Measurements from ENCODE around the gene PHC2. TPM values are rescaled to one million over a fixed set of nuclear protein-coding genes. Genes with fewer than 3 reads are reported as not detected.

The PHC2 gene
- polyA plus RNA-seq, 1 donor (not counting 4 experiments of a cell fraction or from before 2014, with no cell fraction given): 51.7 TPM

GRCh38 chr1:33341190-33341589, 89.7 kb downstream of the PHC2 start:
- Histone ChIP-seq H3K27me3 (ENCODE audit: control insufficient read depth, extremely low read depth, insufficient read depth, low read length) (no peaks in the 10 kb centered on the region), H3K4me3 (ENCODE audit: control insufficient read depth in 2 of 3, extremely low read depth in 1 of 3, insufficient read depth in 2 of 3, low read depth in 1 of 3, low read length in 3 of 3) (no peak overlapping the region), H3K9ac (ENCODE audit: control insufficient read depth, extremely low read depth, insufficient read depth, low read length) (no peak overlapping the region), H3K4me2 (ENCODE audit: control insufficient read depth, extremely low read depth, insufficient read depth, low read depth, low read length) (no peak overlapping the region), H3K27ac (ENCODE audit: control insufficient read depth, insufficient read depth, low read length) (peak overlapping the region; percentile 7), H3K9me1 (ENCODE audit: control insufficient read depth, extremely low read depth, insufficient read depth, low read length) (peaks cover 10% of the 10 kb centered on the region), H2AFZ (ENCODE audit: control insufficient read depth, low read length) (no peak overlapping the region), H3K9me3 (ENCODE audit: control insufficient read depth, low read depth, low read length) (no peaks in the 10 kb centered on the region), H3K79me2 (ENCODE audit: control insufficient read depth, insufficient read depth, low read length) (peaks cover 97% of the 10 kb centered on the region), H4K20me1 (ENCODE audit: control insufficient read depth, extremely low read depth, insufficient read depth, low read length) (peaks cover 57% of the 10 kb centered on the region), H3K36me3 (ENCODE audit: control insufficient read depth in 2 of 2, extremely low read depth in 1 of 2, insufficient read depth in 2 of 2, low read length in 2 of 2) (peaks cover 15 to 40% of the 10 kb centered on the region in 2 experiments), H3K4me1 (ENCODE audit: control insufficient read depth, extremely low read depth, insufficient read depth, low read length) (peaks cover 82% of the 10 kb centered on the region)
- no peak for FAIRE-seq
- no peak for TF ChIP-seq EZH2 (IDR thresholded peaks at IDR 0.05; ENCODE audit: low read length)
- no peak for TF ChIP-seq CTCF (optimal IDR thresholded peaks at IDR 0.05 in 1 of 3, IDR thresholded peaks at IDR 0.05 in 1 of 3, conservative IDR thresholded peaks at IDR 0.05 in 1 of 3; ENCODE audit: extremely low read depth in 1 of 3, insufficient read depth in 2 of 3, low read length in 3 of 3)
- dilution Hi-C loops (cut with MboI; ENCODE audit: extremely low pct_ligation_motif_present, low sequenced_read_pairs): no loop called here
- no peak for DNase-seq (ENCODE audit: low read depth, low spot score)

GRCh38 chr1:33339413-33339812, 91.5 kb downstream of the PHC2 start:
- Histone ChIP-seq H3K79me2 (ENCODE audit: control insufficient read depth, insufficient read depth, low read length) (peaks cover 97% of the 10 kb centered on the region), H3K36me3 (ENCODE audit: control insufficient read depth in 2 of 2, extremely low read depth in 1 of 2, insufficient read depth in 2 of 2, low read length in 2 of 2) (peaks cover 16 to 33% of the 10 kb centered on the region in 2 experiments), H3K9me1 (ENCODE audit: control insufficient read depth, extremely low read depth, insufficient read depth, low read length) (peaks cover 10% of the 10 kb centered on the region), H3K4me1 (ENCODE audit: control insufficient read depth, extremely low read depth, insufficient read depth, low read length) (peaks cover 64% of the 10 kb centered on the region), H3K9ac (ENCODE audit: control insufficient read depth, extremely low read depth, insufficient read depth, low read length) (no peak overlapping the region), H2AFZ (ENCODE audit: control insufficient read depth, low read length) (no peak overlapping the region), H3K27ac (ENCODE audit: control insufficient read depth, insufficient read depth, low read length) (peak overlapping the region; percentile 41), H3K9me3 (ENCODE audit: control insufficient read depth, low read depth, low read length) (no peaks in the 10 kb centered on the region), H4K20me1 (ENCODE audit: control insufficient read depth, extremely low read depth, insufficient read depth, low read length) (peaks cover 64% of the 10 kb centered on the region), H3K4me2 (ENCODE audit: control insufficient read depth, extremely low read depth, insufficient read depth, low read depth, low read length) (peak overlapping the region; percentile 55), H3K4me3 (ENCODE audit: control insufficient read depth in 2 of 3, extremely low read depth in 1 of 3, insufficient read depth in 2 of 3, low read depth in 1 of 3, low read length in 3 of 3) (peak overlapping the region in 1 of 3 experiments; percentile 9), H3K27me3 (ENCODE audit: control insufficient read depth, extremely low read depth, insufficient read depth, low read length) (no peaks in the 10 kb centered on the region)
- dilution Hi-C loops (cut with MboI; ENCODE audit: extremely low pct_ligation_motif_present, low sequenced_read_pairs): no loop called here
- TF ChIP-seq EZH2 (IDR thresholded peaks at IDR 0.05; ENCODE audit: low read length): no peak
- peak in 1 of 3 experiments; percentile 34 for TF ChIP-seq CTCF (optimal IDR thresholded peaks at IDR 0.05 in 1 of 3, IDR thresholded peaks at IDR 0.05 in 1 of 3, conservative IDR thresholded peaks at IDR 0.05 in 1 of 3; ENCODE audit: extremely low read depth in 1 of 3, insufficient read depth in 2 of 3, low read length in 3 of 3)
- FAIRE-seq (no peak), DNase-seq (ENCODE audit: low read depth, low spot score) (no peak)
